Measurements from ENCODE around the gene CTNNA1. TPM values are rescaled to one million over a fixed set of nuclear protein-coding genes. Genes with fewer than 3 reads are reported as not detected.

CTNNA1 gene
- total RNA-seq, 4 donors from 2014 or later, result 223 to 304 (median 263) TPM

GRCh38 chr5:138942066-138942465, 188.8 kb downstream of the CTNNA1 start:
- DNase-seq (ENCODE audit: low spot score in 2 of 2), result peak in 1 of 2 donors; percentile 32

GRCh38 chr5:138942861-138943260, 189.6 kb downstream of the CTNNA1 start:
- WGBS, 2 donors, result 89 to 92% methylated on average over 3 of the region's 3 CpGs
- no peak for DNase-seq (ENCODE audit: low spot score in 2 of 2)
- H3K4me3 ChIP-seq (ENCODE audit: low read depth, poor library complexity, severe bottlenecking), result no peak overlapping the region
- intact Hi-C loops (cut with DNase I; ENCODE audit: low total_unique reads), result no loop called here
- no peak for TF ChIP-seq CTCF (IDR thresholded peaks at IDR 0.05)
- TF ChIP-seq POLR2A (IDR thresholded peaks at IDR 0.05), result no peak

More at GRCh38 chr5:138942066-138942465, 188.8 kb downstream of the CTNNA1 start:
- intact Hi-C loops (cut with DNase I; ENCODE audit: low total_unique reads), result no loop called here
- no peak overlapping the region for H3K4me3 ChIP-seq (ENCODE audit: low read depth, poor library complexity, severe bottlenecking)
- 73 to 80% methylated on average over 2 of the region's 2 CpGs for WGBS, 2 donors
- no peak for TF ChIP-seq POLR2A (IDR thresholded peaks at IDR 0.05)
- TF ChIP-seq CTCF (IDR thresholded peaks at IDR 0.05), result no peak

- TF ChIP-seq POLR2A (IDR thresholded peaks at IDR 0.05) (no peak), CTCF (IDR thresholded peaks at IDR 0.05) (no peak)
- WGBS, 2 donors, result 93 to 96% methylated on average over 6 of the region's 6 CpGs
- intact Hi-C loops (cut with DNase I; ENCODE audit: low total_unique reads), result no loop called here
- no peak overlapping the region for H3K4me3 ChIP-seq (ENCODE audit: low read depth, poor library complexity, severe bottlenecking)
- DNase-seq (ENCODE audit: low spot score in 2 of 2), result peak in 1 of 2 donors; percentile 59
Measured at GRCh38 chr5:138943599-138944173, 190.5 kb downstream of the CTNNA1 start.

GRCh38 chr5:138944527-138945322, 191.5 kb downstream of the CTNNA1 start:
- DNase-seq (ENCODE audit: low spot score in 2 of 2), result peak in 1 of 2 donors; percentile 80
- intact Hi-C loops (cut with DNase I; ENCODE audit: low total_unique reads), result no loop called here
- no peak overlapping the region for H3K4me3 ChIP-seq (ENCODE audit: low read depth, poor library complexity, severe bottlenecking)
- 64 to 72% methylated on average over 22 to 23 of the region's 23 CpGs for WGBS, 2 donors
- TF ChIP-seq POLR2A (IDR thresholded peaks at IDR 0.05) (no peak), CTCF (IDR thresholded peaks at IDR 0.05) (no peak)

- 85 to 88% methylated on average over 23 of the region's 23 CpGs for WGBS, 2 donors
- peak in 1 of 2 donors; percentile 75 for DNase-seq (ENCODE audit: low spot score in 2 of 2)
- TF ChIP-seq CTCF (IDR thresholded peaks at IDR 0.05), result no peak
- no peak for TF ChIP-seq POLR2A (IDR thresholded peaks at IDR 0.05)
- intact Hi-C loops (cut with DNase I; ENCODE audit: low total_unique reads), result no loop called here
- no peak overlapping the region for H3K4me3 ChIP-seq (ENCODE audit: low read depth, poor library complexity, severe bottlenecking)
Measured at GRCh38 chr5:138945421-138946240, 192.4 kb downstream of the CTNNA1 start.

Measured in lower leg skin (tissue), 4 donors.